Prostate gland (tissue), 2 donors: ENCODE results near the gene CR2. TPM values are rescaled to one million over a fixed set of nuclear protein-coding genes. Genes with fewer than 3 reads are reported as not detected.

ENCODE experiments used
- DNase-seq: peaks from one replicate; pipeline ENCODE4 v3.0.0-alpha.2; 2019; ENCODE audit warnings: low spot score
- H3K27ac ChIP-seq, 2 donors: fragments of 200-600 bp; sonication (generic); 2 replicates each; pipeline ENCODE4 v1.5.1; 2017 to 2019
- H3K27me3 ChIP-seq: fragments of 200-600 bp; sonication (generic); replicated peaks from 2 replicates; pipeline ENCODE4 v1.5.1; 2019; ENCODE audit not compliant: insufficient read depth
- H3K36me3 ChIP-seq, 2 donors: fragments of 200-600 bp; sonication (generic); 1 replicate in 1 of 2; 2 replicates in 1 of 2; pipeline versions ENCODE4 v1.5.1 to v1.8.1; 2017 to 2019
- H3K4me1 ChIP-seq: fragments of 200-600 bp; sonication (generic); replicated peaks from 2 replicates; pipeline ENCODE4 v1.5.1; 2019
- H3K4me3 ChIP-seq, 2 donors: fragments of 200-600 bp; sonication (generic); 2 replicates each; pipeline ENCODE4 v1.5.1; 2017 to 2019
- H3K9me3 ChIP-seq: fragments of 200-600 bp; sonication (generic); 2 replicates; pipeline ENCODE4 v1.5.1; 2017
- POLR2A ChIP-seq: fragments of 450-650 bp; IDR thresholded peaks from one replicate; pipeline ENCODE4 v1.6.1; 2016; ENCODE audit warnings: antibody characterized with exemption, mild to moderate bottlenecking
- POLR2AphosphoS5 ChIP-seq: sonication (generic); formaldehyde crosslinking; IDR thresholded peaks from one replicate; pipeline ENCODE4 v1.6.1; 2017; ENCODE audit warnings: antibody characterized with exemption
- WGBS: methylation state at CpG from one replicate; pipeline ENCODE4 v1.1.5; 2018; 5-methylcytosine and 5-hydroxymethylcytosine counted together
- intact Hi-C: fragments of 100-400 bp; cut with DNase I; formaldehyde crosslinking; loops from one replicate; pipeline ENCODE4 v1.14.2; 2022
- total RNA-seq, 2 donors: library from RNA; depleted of rRNA; stranded (reverse); fragments of >200 nt; gene quantifications; one replicate each; pipeline ENCODE4 v1.1.0, GENCODE V29; 2016
- TF ChIP-seq, protein P1 (sequence below), 4 experiments: fragments of 200-600 bp in 2 of 4; fragments of 450-650 bp in 2 of 4; sonication (generic) in 2 of 4; IDR thresholded peaks; 1 replicate in 3 of 4; 2 replicates in 1 of 4; pipeline ENCODE4 v1.5.1; 2016 to 2019; ENCODE audit warnings: antibody characterized with exemption in 4 of 4, mild to moderate bottlenecking in 2 of 4, moderate library complexity in 2 of 4

Gene CR2
- under 1 TPM in 1 of 2 donors, not detected in 1; 0.51 TPM for total RNA-seq

DNA sequence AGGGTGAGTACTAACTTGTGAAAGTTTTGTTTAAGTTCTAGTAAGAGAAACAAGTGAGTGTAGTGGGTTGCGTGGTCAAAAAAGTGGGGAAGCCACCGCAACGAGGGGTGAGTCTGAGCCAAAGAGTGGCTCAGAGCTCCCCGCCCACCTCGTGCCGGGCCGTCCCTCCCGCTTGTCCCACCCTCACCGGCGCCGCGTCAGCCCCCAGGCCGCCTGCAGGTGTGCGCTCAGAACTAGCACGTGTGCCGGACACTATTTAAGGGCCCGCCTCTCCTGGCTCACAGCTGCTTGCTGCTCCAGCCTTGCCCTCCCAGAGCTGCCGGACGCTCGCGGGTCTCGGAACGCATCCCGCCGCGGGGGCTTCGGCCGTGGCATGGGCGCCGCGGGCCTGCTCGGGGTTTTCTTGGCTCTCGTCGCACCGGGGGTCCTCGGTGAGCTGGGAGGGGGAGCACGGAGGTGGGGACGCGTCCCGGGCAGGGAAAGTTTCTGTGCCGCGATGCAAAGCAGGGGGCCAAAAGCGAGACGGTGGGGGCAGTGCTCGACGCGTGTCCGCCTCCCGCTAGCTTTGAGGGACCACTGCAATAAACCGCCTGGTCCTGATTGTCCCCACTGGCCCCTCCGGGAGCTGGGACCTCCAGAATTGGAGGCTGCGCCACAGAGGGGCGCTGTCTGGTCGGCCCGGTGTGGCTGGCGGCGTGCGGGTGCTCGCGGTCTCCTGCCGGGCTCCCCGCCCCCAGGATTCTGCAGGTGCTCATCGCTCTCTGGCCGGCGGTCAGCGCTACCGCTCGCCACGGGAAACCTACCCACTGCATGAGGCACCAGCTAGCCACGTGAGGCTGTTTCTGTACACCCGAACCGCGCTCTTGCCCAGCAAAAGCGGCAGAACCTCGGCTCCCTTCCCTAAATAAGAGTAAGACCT is at the start of gene CR2:
Gene CR2, plus strand, starts transcription at position 283 of the 919 bp plus-strand sequence. Its CDS starts 91 bp downstream, at position 374.
- Histone ChIP-seq H3K27me3 (no peaks in the 10 kb centered on the region), H3K36me3 (no peaks in the 10 kb centered on the region), H3K4me1 (no peaks in the 10 kb centered on the region), H3K4me3 (peak within 1 kb of the TSS; percentile 26 to 32), H3K9me3 (no peaks in the 10 kb centered on the region), H3K27ac (no peak within 1 kb of the TSS)
- WGBS: 2% methylated on average over 71 of the region's 75 CpGs
- intact Hi-C loops: no loop called here
- DNase-seq: peak; percentile 10
- TF ChIP-seq, protein P1, sequence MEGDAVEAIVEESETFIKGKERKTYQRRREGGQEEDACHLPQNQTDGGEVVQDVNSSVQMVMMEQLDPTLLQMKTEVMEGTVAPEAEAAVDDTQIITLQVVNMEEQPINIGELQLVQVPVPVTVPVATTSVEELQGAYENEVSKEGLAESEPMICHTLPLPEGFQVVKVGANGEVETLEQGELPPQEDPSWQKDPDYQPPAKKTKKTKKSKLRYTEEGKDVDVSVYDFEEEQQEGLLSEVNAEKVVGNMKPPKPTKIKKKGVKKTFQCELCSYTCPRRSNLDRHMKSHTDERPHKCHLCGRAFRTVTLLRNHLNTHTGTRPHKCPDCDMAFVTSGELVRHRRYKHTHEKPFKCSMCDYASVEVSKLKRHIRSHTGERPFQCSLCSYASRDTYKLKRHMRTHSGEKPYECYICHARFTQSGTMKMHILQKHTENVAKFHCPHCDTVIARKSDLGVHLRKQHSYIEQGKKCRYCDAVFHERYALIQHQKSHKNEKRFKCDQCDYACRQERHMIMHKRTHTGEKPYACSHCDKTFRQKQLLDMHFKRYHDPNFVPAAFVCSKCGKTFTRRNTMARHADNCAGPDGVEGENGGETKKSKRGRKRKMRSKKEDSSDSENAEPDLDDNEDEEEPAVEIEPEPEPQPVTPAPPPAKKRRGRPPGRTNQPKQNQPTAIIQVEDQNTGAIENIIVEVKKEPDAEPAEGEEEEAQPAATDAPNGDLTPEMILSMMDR (IDR thresholded peaks at IDR 0.05): no peak
- TF ChIP-seq POLR2AphosphoS5: no peak
- TF ChIP-seq POLR2A: no peak

DNA sequence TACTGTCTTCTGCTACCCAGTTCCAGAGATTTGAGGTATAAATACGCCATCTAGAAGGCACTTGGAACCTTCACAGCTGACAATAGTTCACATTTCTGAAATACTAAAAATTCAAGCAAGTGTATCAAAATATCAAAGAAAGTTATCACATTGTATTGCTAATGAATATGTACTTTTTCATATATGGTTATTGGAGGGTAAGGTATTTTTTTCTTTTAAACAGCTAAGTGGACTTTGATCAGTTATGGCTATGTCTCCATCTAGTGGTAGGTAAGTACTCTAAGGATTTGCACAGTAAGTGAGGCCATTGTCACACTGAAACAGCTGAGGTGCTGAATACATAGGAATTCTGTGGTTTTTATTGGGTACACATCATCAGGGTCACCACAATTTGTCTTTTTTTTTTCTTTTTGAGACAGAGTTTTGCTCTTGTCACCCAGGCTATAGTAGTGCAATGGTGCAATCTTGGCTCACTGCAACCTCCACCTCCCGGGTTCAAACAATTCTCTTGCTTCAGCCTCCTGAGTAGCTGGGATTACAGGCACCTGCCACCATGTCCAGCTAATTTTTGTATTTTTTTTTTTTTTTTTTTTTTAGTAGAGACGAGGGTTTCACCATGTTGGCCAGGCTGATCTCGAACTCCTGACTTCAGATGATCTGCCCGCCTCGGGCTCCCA is 49.1 kb upstream of the CR2 start:
- no peaks in the 10 kb centered on the region for H3K9me3 ChIP-seq
- TF ChIP-seq POLR2AphosphoS5: no peak
- TF ChIP-seq, protein P1 (IDR thresholded peaks at IDR 0.05): peak in 3 of 4 experiments; percentile 69 to 84 (median 76)
- no peak for DNase-seq
- H3K27me3 ChIP-seq: no peaks in the 10 kb centered on the region
- WGBS: 78% methylated on average over 6 of the region's 6 CpGs
- H3K27ac ChIP-seq: no peak overlapping the region
- no peak overlapping the region for H3K4me3 ChIP-seq
- intact Hi-C loops: loop anchor here (5.0 kb wide), 1 partner anchor 323 kb away; no protein-coding TSS in a partner anchor
- no peaks in the 10 kb centered on the region for H3K36me3 ChIP-seq
- H3K4me1 ChIP-seq: no peaks in the 10 kb centered on the region

DNA sequence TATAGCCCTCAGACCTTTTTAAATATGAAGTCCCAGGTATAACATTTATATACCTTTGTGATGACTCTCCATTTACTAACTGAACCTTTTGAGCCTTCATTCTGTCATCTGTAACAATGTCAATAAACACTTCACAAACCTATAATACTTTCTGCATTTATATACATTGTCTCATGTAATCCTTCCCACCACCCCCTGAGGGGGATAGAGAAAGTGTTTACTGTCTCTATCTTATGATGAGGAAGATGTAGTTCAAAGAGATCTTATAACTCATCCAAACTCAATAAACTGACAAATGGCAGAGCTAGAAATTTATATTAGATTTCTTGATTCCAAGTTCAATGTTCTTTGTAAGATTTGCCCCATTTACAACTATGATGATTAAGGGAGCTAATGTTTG is 48.3 kb upstream of the CR2 start:
- Histone ChIP-seq H3K27me3 (no peaks in the 10 kb centered on the region), H3K27ac (no peak overlapping the region), H3K4me1 (no peaks in the 10 kb centered on the region), H3K36me3 (no peaks in the 10 kb centered on the region), H3K4me3 (no peak overlapping the region), H3K9me3 (no peaks in the 10 kb centered on the region)
- TF ChIP-seq POLR2AphosphoS5 (no peak), POLR2A (no peak)
- TF ChIP-seq, protein P1 (IDR thresholded peaks at IDR 0.05): no peak
- DNase-seq: no peak
- intact Hi-C loops: loop anchor here (5.0 kb wide), 1 partner anchor 324 kb away; no protein-coding TSS in a partner anchor

DNA sequence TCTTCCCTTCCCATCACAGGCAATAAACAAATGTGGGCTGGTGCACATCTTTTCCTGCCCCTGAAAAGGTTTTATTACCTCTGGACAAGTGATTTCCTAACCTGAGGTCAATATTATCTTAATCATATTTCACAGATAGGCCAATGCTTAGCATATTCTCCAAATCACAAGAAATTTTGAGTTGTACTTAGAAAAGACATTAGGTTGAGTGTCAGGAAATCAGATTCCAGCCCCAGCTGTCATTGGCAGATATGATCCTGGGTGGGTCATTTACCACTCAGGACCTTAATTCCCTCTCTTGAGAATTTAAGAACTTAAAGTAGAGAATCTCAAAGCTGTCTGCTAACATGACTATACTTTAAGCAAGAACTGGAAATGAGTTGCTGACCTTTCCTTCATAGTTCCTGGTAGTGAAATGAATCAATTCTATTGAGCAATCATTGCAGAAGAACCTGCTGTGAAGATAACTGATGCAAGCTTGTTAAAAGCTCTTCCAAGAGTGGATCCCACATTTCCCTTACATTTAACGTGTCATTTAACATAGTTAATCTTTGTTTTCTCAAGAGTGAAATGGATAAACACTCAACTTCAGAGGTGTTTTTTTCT is 46.4 kb upstream of the CR2 start:
- Histone ChIP-seq H3K36me3 (no peaks in the 10 kb centered on the region), H3K27me3 (no peaks in the 10 kb centered on the region), H3K4me3 (no peak overlapping the region), H3K9me3 (no peaks in the 10 kb centered on the region), H3K4me1 (no peaks in the 10 kb centered on the region), H3K27ac (no peak overlapping the region)
- intact Hi-C loops: loop anchor here (5.0 kb wide), 1 partner anchor 325 kb away; no protein-coding TSS in a partner anchor
- WGBS: 21% methylated on average over 1 of the region's 1 CpG
- TF ChIP-seq POLR2A: no peak
- no peak for TF ChIP-seq POLR2AphosphoS5
- TF ChIP-seq, protein P1 (IDR thresholded peaks at IDR 0.05): no peak
- no peak for DNase-seq
